ENCODE results near the gene LRMDA. TPM values are rescaled to one million over a fixed set of nuclear protein-coding genes. Genes with fewer than 3 reads are reported as not detected.

The LRMDA gene
- total RNA-seq, 2 donors from 2014 or later, result 9.6 to 12.6 TPM

DNA sequence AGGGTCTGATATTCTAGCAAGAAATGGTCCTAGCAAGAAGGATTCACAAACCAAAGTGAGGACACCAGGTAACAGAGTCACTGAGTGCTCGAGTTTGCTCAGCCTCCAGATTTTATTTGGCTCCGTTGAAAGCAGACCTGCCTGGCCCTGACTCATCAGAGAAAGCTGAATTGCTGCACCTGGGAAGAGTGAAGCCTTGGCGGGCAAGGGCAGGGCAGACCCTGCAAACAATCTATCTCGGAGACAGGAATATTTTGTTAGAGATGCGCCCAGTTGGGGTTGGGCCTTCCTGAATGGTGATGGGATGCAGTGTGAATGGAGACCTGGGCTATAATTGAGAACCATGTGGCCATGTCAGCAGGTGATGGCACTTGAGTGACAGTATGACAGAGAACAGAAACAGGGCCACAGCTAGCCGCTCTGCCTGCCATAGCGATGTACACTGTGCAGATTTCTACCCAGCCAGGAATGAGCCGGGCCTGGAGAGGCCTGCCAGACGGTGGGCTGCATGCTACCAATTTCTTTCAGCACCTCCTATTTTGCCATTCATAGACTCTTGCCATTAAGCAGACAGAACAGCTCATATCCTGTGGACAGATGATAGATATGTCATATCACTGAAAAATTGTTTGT, 744.2 kb downstream of the LRMDA start:
- no peaks in the 10 kb centered on the region for H3K27me3 ChIP-seq (replicated peaks; ENCODE audit: insufficient read depth)
- no peak overlapping the region for H3K27ac ChIP-seq
- no peak overlapping the region for H3K4me3 ChIP-seq
- H3K36me3 ChIP-seq, result no peaks in the 10 kb centered on the region
- WGBS, result 84% methylated on average over 9 of the region's 9 CpGs
- no peaks in the 10 kb centered on the region for H3K9me3 ChIP-seq
- TF ChIP-seq, protein P1, sequence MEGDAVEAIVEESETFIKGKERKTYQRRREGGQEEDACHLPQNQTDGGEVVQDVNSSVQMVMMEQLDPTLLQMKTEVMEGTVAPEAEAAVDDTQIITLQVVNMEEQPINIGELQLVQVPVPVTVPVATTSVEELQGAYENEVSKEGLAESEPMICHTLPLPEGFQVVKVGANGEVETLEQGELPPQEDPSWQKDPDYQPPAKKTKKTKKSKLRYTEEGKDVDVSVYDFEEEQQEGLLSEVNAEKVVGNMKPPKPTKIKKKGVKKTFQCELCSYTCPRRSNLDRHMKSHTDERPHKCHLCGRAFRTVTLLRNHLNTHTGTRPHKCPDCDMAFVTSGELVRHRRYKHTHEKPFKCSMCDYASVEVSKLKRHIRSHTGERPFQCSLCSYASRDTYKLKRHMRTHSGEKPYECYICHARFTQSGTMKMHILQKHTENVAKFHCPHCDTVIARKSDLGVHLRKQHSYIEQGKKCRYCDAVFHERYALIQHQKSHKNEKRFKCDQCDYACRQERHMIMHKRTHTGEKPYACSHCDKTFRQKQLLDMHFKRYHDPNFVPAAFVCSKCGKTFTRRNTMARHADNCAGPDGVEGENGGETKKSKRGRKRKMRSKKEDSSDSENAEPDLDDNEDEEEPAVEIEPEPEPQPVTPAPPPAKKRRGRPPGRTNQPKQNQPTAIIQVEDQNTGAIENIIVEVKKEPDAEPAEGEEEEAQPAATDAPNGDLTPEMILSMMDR (IDR thresholded peaks at IDR 0.05), result no peak
- intact Hi-C loops (cut with DNase I), result no loop called here
- no peaks in the 10 kb centered on the region for H3K4me1 ChIP-seq (replicated peaks)
- DNase-seq (ENCODE audit: low spot score), result no peak

DNA sequence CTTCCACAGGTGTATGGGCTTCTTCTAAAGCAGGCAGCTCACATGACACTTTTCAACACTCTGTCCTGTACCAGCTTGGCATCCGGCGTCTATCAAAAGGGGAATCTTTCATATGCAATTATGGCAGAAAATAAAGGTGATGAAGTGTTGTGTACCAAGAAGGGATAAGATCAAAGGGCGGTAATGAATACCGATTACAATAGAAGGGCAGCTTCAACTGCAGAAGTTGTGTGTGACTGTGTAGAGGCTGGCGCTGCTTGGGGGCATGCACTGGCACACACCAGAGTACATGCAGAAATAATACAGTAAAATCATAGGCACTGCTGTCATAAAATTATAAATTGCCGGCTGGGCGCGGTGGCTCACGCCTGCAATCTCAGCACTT, 744.7 kb downstream of the LRMDA start:
- H3K27ac ChIP-seq, result no peak overlapping the region
- intact Hi-C loops (cut with DNase I), result no loop called here

DNA sequence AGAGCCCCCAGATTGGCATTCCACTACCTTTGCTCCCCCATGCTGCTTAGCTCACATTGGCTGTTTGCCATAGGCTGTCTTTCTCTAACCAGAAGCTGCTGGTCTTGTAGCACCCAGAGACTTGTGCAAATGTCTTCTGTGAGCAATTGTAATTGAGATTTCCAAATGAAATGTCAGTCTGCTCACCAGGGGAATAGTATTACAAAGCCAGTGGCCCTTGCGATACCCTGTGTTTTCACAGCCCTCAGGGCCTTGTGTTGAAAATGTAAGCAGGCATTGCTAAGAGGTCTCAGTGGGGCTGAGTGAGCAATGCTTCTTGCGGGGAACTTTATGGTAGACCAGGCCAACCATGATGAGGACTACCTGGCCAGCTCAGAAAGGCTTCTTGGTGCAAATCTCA, 746.5 kb downstream of the LRMDA start:
- Histone ChIP-seq H3K4me3 (no peak overlapping the region), H3K27me3 (replicated peaks; ENCODE audit: insufficient read depth) (no peaks in the 10 kb centered on the region), H3K27ac (no peak overlapping the region), H3K4me1 (replicated peaks) (no peaks in the 10 kb centered on the region), H3K36me3 (no peaks in the 10 kb centered on the region), H3K9me3 (no peaks in the 10 kb centered on the region)
- TF ChIP-seq POLR2AphosphoS5 (IDR thresholded peaks at IDR 0.05), result no peak
- TF ChIP-seq, protein P1 (IDR thresholded peaks at IDR 0.05), result no peak
- no peak for TF ChIP-seq POLR2A (IDR thresholded peaks at IDR 0.05)
- no peak for DNase-seq (ENCODE audit: low spot score)
- intact Hi-C loops (cut with DNase I), result no loop called here
- WGBS, result 91% methylated on average over 2 of the region's 2 CpGs

More for the DNA sequence above, 744.7 kb downstream of the LRMDA start:
- Histone ChIP-seq H3K27me3 (replicated peaks; ENCODE audit: insufficient read depth) (no peaks in the 10 kb centered on the region), H3K36me3 (no peaks in the 10 kb centered on the region), H3K9me3 (no peaks in the 10 kb centered on the region), H3K4me3 (no peak overlapping the region), H3K4me1 (replicated peaks) (no peaks in the 10 kb centered on the region)
- no peak for DNase-seq (ENCODE audit: low spot score)
- TF ChIP-seq POLR2AphosphoS5 (IDR thresholded peaks at IDR 0.05) (no peak), POLR2A (IDR thresholded peaks at IDR 0.05) (no peak)
- TF ChIP-seq, protein P1 (IDR thresholded peaks at IDR 0.05), result no peak
- WGBS, result 91% methylated on average over 9 of the region's 9 CpGs

DNA sequence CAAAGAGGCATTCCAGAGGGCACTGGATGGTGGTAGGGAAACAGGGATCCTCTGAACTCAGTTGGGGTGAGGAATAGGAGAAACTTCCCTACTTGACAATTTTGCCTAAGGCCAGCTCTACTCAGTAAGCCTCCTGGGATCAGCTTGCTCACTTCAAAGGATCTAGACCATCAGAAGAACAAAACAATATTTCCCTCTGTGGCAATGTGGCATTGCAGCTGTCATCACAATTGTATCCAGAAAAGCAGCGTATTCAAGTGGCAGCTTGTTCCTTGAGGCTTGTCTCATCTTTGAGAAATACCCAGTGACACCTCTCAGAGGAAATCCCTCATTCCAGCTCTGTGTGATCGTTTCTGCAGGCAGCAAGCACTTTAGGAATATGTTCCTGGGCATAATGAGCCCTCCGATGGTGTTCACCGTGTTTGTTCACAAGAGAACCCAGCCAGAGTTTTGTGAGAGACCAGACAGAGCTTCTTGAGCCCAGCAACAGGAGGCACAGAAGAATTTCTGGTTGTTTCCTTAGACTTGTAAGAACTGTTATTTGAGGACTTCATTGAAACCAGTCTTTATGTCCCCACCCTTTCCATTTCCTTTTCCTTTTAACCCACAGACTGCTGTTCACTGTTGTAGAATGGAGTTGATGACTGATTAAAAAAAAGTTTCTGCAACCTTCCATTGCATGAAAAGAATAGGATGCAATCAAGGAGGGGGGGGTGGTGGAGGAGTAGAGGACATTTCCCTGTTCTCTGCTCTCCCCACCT, 747.3 kb downstream of the LRMDA start:
- Histone ChIP-seq H3K36me3 (no peaks in the 10 kb centered on the region), H3K27me3 (replicated peaks; ENCODE audit: insufficient read depth) (no peaks in the 10 kb centered on the region), H3K4me3 (no peak overlapping the region), H3K9me3 (no peaks in the 10 kb centered on the region), H3K27ac (no peak overlapping the region), H3K4me1 (replicated peaks) (no peaks in the 10 kb centered on the region)
- intact Hi-C loops (cut with DNase I), result no loop called here
- DNase-seq (ENCODE audit: low spot score), result no peak
- WGBS, result 50% methylated on average over 4 of the region's 4 CpGs
- TF ChIP-seq POLR2A (IDR thresholded peaks at IDR 0.05), result no peak
- TF ChIP-seq POLR2AphosphoS5 (IDR thresholded peaks at IDR 0.05), result no peak
- TF ChIP-seq, protein P1 (IDR thresholded peaks at IDR 0.05), result no peak

DNA sequence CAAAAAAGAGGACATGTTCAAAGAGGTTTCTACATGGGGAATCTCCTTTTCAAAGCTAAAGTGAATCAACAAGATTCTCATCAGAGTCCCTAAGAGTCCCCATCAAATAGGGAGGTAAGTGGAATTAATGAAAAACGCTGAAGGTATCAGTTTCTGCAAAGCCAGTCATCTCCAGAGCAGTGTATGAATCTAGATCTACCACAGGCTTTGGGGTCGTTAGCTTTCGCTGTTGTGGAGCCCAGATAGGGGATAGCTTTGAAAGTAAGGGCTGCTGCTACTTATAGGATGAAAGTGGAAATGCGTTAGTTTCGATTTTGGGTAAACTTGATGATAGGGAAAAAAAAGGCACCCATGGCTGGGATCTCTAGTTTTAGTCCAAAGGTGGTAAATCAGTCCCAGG, 748.4 kb downstream of the LRMDA start:
- Histone ChIP-seq H3K36me3 (no peaks in the 10 kb centered on the region), H3K9me3 (no peaks in the 10 kb centered on the region), H3K27ac (no peak overlapping the region), H3K4me3 (no peak overlapping the region), H3K4me1 (replicated peaks) (no peaks in the 10 kb centered on the region), H3K27me3 (replicated peaks; ENCODE audit: insufficient read depth) (no peaks in the 10 kb centered on the region)
- WGBS, result 94% methylated on average over 5 of the region's 5 CpGs
- TF ChIP-seq POLR2AphosphoS5 (IDR thresholded peaks at IDR 0.05) (no peak), POLR2A (IDR thresholded peaks at IDR 0.05) (no peak)
- TF ChIP-seq, protein P1 (IDR thresholded peaks at IDR 0.05), result no peak
- no peak for DNase-seq (ENCODE audit: low spot score)
- intact Hi-C loops (cut with DNase I), result no loop called here
